ENCODE results near the gene CHRNA9.

CHRNA9 gene

DNA sequence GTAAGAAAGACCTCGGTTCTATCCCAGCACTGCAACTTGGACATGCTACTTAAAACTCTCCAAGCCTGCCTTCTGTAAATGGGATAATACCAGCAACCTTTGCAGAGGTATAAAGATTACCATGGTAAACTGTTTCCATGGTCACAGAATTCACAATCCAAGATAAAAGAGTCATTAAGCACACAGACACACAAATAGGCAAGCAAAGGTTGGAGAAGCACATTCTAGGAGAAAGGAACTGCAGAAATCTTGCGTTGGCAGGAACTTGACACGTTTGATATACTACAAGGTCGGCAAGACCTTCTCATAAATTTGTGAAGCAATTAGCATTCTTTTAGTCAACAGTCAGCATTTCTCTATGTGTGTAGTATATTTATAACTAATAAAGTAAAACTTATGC lies 12.3 kb upstream of the CHRNA9 start:
- Histone ChIP-seq H3K4me3 (ENCODE audit: low read depth in 1 of 5, low read length in 5 of 5) (no peak overlapping the region), H3K27ac (ENCODE audit: low read depth, low read length) (no peak overlapping the region)

DNA sequence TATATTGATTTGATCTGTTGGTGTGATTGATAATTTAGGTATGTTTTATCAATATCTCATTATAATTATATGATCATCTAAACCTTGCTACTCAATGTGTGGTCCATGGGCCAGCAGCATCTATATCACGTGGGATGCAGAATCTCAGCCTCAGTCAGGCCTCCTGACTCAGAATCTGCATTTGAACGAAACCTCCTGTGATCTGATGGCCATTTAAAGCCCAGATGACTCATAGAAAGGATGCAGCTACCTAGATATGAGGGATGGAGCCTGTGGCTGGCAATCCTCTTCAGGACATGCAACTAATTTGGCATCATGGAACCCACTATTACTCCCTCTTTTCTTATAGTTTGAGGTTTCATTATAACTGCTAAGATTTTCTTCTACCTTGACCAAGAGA lies 11.3 kb upstream of the CHRNA9 start:
- H3K9me3 ChIP-seq (ENCODE audit: control insufficient read depth in 5 of 5, low read length in 5 of 5), result no peaks in the 10 kb centered on the region
- no peaks in the 10 kb centered on the region for H3K4me1 ChIP-seq (ENCODE audit: control insufficient read depth in 5 of 5, insufficient read depth in 5 of 5, low read length in 5 of 5)
- no peak overlapping the region for H3K9ac ChIP-seq (ENCODE audit: low read length in 5 of 5)

More for the DNA sequence above, 12.3 kb upstream of the CHRNA9 start:
- Histone ChIP-seq H3K27me3 (ENCODE audit: control insufficient read depth in 5 of 5, insufficient read depth in 4 of 5, low read length in 5 of 5) (no peaks in the 10 kb centered on the region), H3K36me3 (ENCODE audit: control insufficient read depth in 5 of 5, insufficient read depth in 5 of 5, low read length in 5 of 5) (no peaks in the 10 kb centered on the region), H3K9me3 (ENCODE audit: control insufficient read depth in 5 of 5, low read length in 5 of 5) (no peaks in the 10 kb centered on the region), H3K9ac (ENCODE audit: low read length in 5 of 5) (no peak overlapping the region), H3K4me1 (ENCODE audit: control insufficient read depth in 5 of 5, insufficient read depth in 5 of 5, low read length in 5 of 5) (no peaks in the 10 kb centered on the region)

DNA sequence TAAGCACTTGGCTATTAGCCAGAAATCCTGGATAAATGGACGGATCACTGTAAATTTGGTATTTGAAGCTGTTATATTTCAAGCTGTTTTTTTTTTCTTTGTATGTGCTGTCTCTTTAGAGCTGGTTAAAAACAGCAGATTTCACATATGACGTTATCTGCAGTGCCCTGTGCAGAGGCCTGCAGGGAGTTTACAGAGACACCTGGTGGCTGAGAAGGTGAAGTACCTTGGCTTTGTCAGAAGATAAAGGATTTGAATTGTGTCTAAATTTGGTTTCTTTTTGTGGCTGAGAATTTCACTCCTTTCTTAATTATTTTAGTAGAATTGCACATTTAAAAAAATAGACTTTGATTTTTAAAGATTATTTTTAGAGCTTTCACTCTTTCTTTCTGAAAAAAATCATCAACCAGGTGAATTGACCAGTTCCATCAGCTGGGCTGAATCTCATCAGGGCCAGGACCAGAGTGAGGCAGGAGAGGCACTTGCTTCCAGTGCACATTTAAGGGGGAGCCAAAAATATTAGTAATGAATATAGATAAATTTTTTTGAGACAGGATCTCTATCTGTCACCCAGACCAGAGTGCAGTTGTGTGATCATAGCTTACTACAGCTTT lies 9.6 kb upstream of the CHRNA9 start:
- no peak overlapping the region for H3K9ac ChIP-seq (ENCODE audit: low read length in 5 of 5)
- H3K36me3 ChIP-seq (ENCODE audit: control insufficient read depth in 5 of 5, insufficient read depth in 5 of 5, low read length in 5 of 5), result no peaks in the 10 kb centered on the region
- peaks cover 0 to 6% (median 4%) of the 10 kb centered on the region in 5 donors for H3K4me1 ChIP-seq (ENCODE audit: control insufficient read depth in 5 of 5, insufficient read depth in 5 of 5, low read length in 5 of 5)
- H3K27ac ChIP-seq (ENCODE audit: low read depth, low read length), result no peak overlapping the region
- H3K4me3 ChIP-seq (ENCODE audit: low read depth in 1 of 5, low read length in 5 of 5), result no peak overlapping the region
- H3K9me3 ChIP-seq (ENCODE audit: control insufficient read depth in 5 of 5, low read length in 5 of 5), result no peaks in the 10 kb centered on the region
- H3K27me3 ChIP-seq (ENCODE audit: control insufficient read depth in 5 of 5, insufficient read depth in 4 of 5, low read length in 5 of 5), result no peaks in the 10 kb centered on the region

More for the DNA sequence above, 11.3 kb upstream of the CHRNA9 start:
- H3K4me3 ChIP-seq (ENCODE audit: low read depth in 1 of 5, low read length in 5 of 5), result no peak overlapping the region
- H3K27ac ChIP-seq (ENCODE audit: low read depth, low read length), result no peak overlapping the region
- no peaks in the 10 kb centered on the region for H3K36me3 ChIP-seq (ENCODE audit: control insufficient read depth in 5 of 5, insufficient read depth in 5 of 5, low read length in 5 of 5)
- H3K27me3 ChIP-seq (ENCODE audit: control insufficient read depth in 5 of 5, insufficient read depth in 4 of 5, low read length in 5 of 5), result no peaks in the 10 kb centered on the region

DNA sequence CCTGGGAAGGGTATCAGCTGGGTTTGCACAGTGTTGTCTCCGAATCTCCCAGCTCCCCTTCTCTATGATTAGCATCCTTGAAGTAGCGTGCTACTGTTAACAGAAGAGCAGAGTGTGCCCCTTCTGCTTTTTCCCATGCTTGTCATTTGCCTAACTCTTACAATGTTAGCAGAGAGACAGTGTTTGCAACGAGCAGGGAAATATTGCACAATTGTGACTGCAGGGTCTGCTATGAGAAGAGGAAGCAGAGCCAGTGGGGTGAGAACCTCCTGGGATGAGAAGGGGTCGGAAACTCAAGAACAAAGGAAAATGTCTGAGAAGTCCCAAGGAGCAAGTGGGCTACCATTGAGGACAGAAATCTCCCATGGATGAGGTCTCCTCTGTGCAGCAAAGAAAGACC lies 7.8 kb upstream of the CHRNA9 start:
- Histone ChIP-seq H3K9me3 (ENCODE audit: control insufficient read depth in 5 of 5, low read length in 5 of 5) (no peaks in the 10 kb centered on the region), H3K9ac (ENCODE audit: low read length in 5 of 5) (no peak overlapping the region), H3K27ac (ENCODE audit: low read depth, low read length) (no peak overlapping the region), H3K4me1 (ENCODE audit: control insufficient read depth in 5 of 5, insufficient read depth in 5 of 5, low read length in 5 of 5) (peaks cover 0 to 14% (median 13%) of the 10 kb centered on the region in 5 donors), H3K36me3 (ENCODE audit: control insufficient read depth in 5 of 5, insufficient read depth in 5 of 5, low read length in 5 of 5) (no peaks in the 10 kb centered on the region), H3K27me3 (ENCODE audit: control insufficient read depth in 5 of 5, insufficient read depth in 4 of 5, low read length in 5 of 5) (no peaks in the 10 kb centered on the region), H3K4me3 (ENCODE audit: low read depth in 1 of 5, low read length in 5 of 5) (no peak overlapping the region)

DNA sequence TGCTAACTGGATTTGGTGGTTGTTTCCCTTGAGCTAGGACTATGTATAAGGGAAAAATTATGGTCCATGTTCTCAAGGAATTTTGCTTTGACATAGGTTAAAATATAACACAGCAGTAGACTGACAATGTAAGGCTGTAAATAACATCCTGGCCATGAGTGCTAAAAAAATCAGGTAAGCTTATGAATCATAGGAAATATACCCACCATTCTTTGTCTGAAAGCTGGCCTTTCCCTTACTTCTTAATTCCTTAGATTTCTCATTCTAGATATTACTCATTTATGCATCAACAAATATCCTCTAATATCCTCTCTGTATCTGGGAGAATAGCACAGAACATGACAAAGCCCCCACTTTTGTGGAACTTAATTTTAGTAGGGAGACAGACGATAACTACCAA lies 6.8 kb upstream of the CHRNA9 start:
- Histone ChIP-seq H3K9me3 (ENCODE audit: control insufficient read depth in 5 of 5, low read length in 5 of 5) (no peaks in the 10 kb centered on the region), H3K27me3 (ENCODE audit: control insufficient read depth in 5 of 5, insufficient read depth in 4 of 5, low read length in 5 of 5) (no peaks in the 10 kb centered on the region), H3K27ac (ENCODE audit: low read depth, low read length) (no peak overlapping the region), H3K9ac (ENCODE audit: low read length in 5 of 5) (no peak overlapping the region), H3K4me1 (ENCODE audit: control insufficient read depth in 5 of 5, insufficient read depth in 5 of 5, low read length in 5 of 5) (peaks cover 0 to 14% (median 13%) of the 10 kb centered on the region in 5 donors), H3K4me3 (ENCODE audit: low read depth in 1 of 5, low read length in 5 of 5) (no peak overlapping the region), H3K36me3 (ENCODE audit: control insufficient read depth in 5 of 5, insufficient read depth in 5 of 5, low read length in 5 of 5) (no peaks in the 10 kb centered on the region)

DNA sequence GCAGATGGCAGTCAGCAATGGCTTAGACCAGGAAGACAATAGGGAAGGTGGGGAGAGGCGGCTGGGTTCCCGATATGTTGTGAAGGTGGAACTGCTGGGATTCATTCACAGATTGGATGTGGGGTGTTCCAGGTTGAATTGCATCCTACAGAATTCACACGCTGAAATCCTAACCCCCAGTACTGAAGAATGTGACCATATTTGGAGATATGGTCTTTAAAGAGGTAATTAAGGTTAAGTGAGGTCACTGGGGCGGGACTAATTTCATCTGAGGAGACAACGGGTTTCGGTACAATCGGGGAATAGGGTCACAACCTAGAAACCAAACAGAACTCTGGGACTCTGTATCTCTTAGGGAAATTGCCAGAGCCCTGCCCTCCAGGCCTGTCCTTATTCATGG lies 5.3 kb upstream of the CHRNA9 start:
- Histone ChIP-seq H3K36me3 (ENCODE audit: control insufficient read depth in 5 of 5, insufficient read depth in 5 of 5, low read length in 5 of 5) (no peaks in the 10 kb centered on the region), H3K9ac (ENCODE audit: low read length in 5 of 5) (no peak overlapping the region), H3K4me3 (ENCODE audit: low read depth in 1 of 5, low read length in 5 of 5) (no peak overlapping the region), H3K4me1 (ENCODE audit: control insufficient read depth in 5 of 5, insufficient read depth in 5 of 5, low read length in 5 of 5) (peaks cover 0 to 14% (median 13%) of the 10 kb centered on the region in 5 donors), H3K27ac (ENCODE audit: low read depth, low read length) (no peak overlapping the region), H3K9me3 (ENCODE audit: control insufficient read depth in 5 of 5, low read length in 5 of 5) (no peaks in the 10 kb centered on the region), H3K27me3 (ENCODE audit: control insufficient read depth in 5 of 5, insufficient read depth in 4 of 5, low read length in 5 of 5) (no peaks in the 10 kb centered on the region)

DNA sequence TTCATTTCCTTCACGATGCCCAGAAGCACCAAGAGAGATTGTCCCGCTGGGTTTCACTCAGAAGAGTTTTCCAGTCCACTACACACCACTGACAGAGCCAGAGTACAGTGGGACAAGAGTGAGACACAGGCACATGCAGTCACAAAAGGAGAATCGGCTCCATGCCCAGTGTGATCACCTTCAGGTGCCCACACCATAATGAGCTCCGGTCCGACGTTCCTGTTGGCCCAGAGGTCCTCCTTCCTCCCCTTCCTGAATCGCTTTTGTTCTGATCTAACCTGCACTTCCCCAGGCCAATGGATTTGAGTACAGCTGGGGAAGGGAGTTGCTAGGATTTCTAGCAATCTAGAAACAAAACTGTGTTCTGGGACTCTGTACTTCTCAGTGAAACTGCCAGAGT lies 4.6 kb upstream of the CHRNA9 start:
- H3K36me3 ChIP-seq (ENCODE audit: control insufficient read depth in 5 of 5, insufficient read depth in 5 of 5, low read length in 5 of 5), result no peaks in the 10 kb centered on the region
- H3K9me3 ChIP-seq (ENCODE audit: control insufficient read depth in 5 of 5, low read length in 5 of 5), result no peaks in the 10 kb centered on the region
- H3K9ac ChIP-seq (ENCODE audit: low read length in 5 of 5), result peak overlapping the region in 1 of 5 donors; percentile 6
- H3K27ac ChIP-seq (ENCODE audit: low read depth, low read length), result no peak overlapping the region
- no peaks in the 10 kb centered on the region for H3K27me3 ChIP-seq (ENCODE audit: control insufficient read depth in 5 of 5, insufficient read depth in 4 of 5, low read length in 5 of 5)
- H3K4me3 ChIP-seq (ENCODE audit: low read depth in 1 of 5, low read length in 5 of 5), result no peak overlapping the region
- H3K4me1 ChIP-seq (ENCODE audit: control insufficient read depth in 5 of 5, insufficient read depth in 5 of 5, low read length in 5 of 5), result peaks cover 0 to 14% (median 13%) of the 10 kb centered on the region in 5 donors

DNA sequence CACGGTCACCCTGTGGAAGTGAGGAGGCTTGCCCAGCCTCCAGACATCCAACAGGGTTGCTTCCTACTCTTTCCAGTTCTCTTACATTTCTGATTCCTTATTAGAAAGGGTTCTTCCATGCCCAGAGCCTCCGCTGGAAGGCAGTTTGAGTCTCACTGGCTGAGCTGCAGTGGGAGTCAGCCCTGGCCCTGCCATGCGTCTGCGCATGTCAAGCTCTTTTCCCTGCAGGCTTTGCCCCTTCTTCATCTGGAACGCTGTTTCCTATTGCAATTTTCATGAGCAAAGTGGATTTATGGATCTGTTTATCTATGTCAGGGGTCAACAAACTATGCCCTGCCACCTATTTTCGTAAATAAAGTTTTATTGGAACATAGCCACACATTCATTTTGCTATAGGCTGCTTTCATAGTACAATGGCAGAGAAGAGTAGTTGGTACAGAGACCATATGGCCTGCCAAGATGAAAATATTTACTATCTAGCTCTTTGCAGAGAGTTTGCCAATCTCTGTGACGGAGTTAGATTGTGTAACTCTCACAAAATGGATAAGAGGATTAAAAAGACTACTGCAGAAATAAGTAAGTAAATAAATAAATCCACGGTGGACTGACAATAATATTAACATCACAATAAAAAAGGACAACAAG lies 3.9 kb upstream of the CHRNA9 start:
- Histone ChIP-seq H3K27ac (ENCODE audit: low read depth, low read length) (no peak overlapping the region), H3K9ac (ENCODE audit: low read length in 5 of 5) (peak overlapping the region in 1 of 5 donors; percentile 6), H3K36me3 (ENCODE audit: control insufficient read depth in 5 of 5, insufficient read depth in 5 of 5, low read length in 5 of 5) (no peaks in the 10 kb centered on the region), H3K9me3 (ENCODE audit: control insufficient read depth in 5 of 5, low read length in 5 of 5) (no peaks in the 10 kb centered on the region), H3K27me3 (ENCODE audit: control insufficient read depth in 5 of 5, insufficient read depth in 4 of 5, low read length in 5 of 5) (no peaks in the 10 kb centered on the region), H3K4me1 (ENCODE audit: control insufficient read depth in 5 of 5, insufficient read depth in 5 of 5, low read length in 5 of 5) (peaks cover 0 to 14% (median 13%) of the 10 kb centered on the region in 5 donors), H3K4me3 (ENCODE audit: low read depth in 1 of 5, low read length in 5 of 5) (peak overlapping the region in 1 of 5 donors; percentile 42)

DNA sequence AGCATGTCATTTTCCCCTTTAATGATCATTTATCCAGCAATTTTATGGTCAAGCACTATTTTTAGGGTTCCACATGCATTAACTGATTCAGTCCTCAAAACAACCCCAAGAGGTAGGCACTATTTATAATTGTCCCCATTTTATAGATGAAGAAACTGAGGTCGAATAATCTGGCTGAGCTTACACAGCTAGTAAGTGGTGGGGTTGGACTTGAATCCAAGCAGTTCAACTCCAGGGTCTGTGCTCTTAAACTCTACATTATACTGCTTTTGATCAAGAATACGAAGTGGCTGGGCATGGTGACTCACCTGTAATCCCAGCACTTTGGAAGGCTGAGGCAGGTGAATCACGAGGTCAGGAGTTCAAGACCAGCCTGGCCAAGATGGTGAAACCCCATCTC lies 3.2 kb upstream of the CHRNA9 start:
- H3K9me3 ChIP-seq (ENCODE audit: control insufficient read depth in 5 of 5, low read length in 5 of 5), result no peaks in the 10 kb centered on the region
- H3K4me1 ChIP-seq (ENCODE audit: control insufficient read depth in 5 of 5, insufficient read depth in 5 of 5, low read length in 5 of 5), result peaks cover 0 to 14% (median 13%) of the 10 kb centered on the region in 5 donors
- no peaks in the 10 kb centered on the region for H3K27me3 ChIP-seq (ENCODE audit: control insufficient read depth in 5 of 5, insufficient read depth in 4 of 5, low read length in 5 of 5)
- H3K36me3 ChIP-seq (ENCODE audit: control insufficient read depth in 5 of 5, insufficient read depth in 5 of 5, low read length in 5 of 5), result no peaks in the 10 kb centered on the region
- H3K27ac ChIP-seq (ENCODE audit: low read depth, low read length), result no peak overlapping the region
- no peak overlapping the region for H3K9ac ChIP-seq (ENCODE audit: low read length in 5 of 5)
- no peak overlapping the region for H3K4me3 ChIP-seq (ENCODE audit: low read depth in 1 of 5, low read length in 5 of 5)

DNA sequence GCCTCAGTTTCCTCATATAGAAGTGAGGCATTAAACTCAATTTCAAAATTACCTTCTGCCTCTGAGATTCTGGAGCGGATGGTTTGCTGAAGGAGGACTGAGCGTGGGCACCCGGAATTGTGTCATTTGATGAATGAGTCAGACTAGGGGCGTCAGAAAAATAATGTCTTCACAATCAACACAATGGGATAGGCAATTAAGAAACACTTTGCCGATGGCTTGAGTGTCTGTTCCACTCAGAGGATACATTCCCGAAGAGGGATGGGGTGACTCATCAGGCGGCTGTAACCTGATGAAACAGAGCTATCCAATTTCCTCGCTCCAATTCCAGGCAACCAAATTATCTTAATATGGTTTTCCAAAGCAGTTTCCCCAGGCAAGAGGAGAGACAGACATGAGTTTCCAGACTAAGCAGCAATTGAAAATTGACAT lies 1.2 kb upstream of the CHRNA9 start:
- no peaks in the 10 kb centered on the region for H3K9me3 ChIP-seq (ENCODE audit: control insufficient read depth in 5 of 5, low read length in 5 of 5)
- H3K4me3 ChIP-seq (ENCODE audit: low read depth in 1 of 5, low read length in 5 of 5), result no peak overlapping the region
- H3K9ac ChIP-seq (ENCODE audit: low read length in 5 of 5), result no peak overlapping the region
- H3K27me3 ChIP-seq (ENCODE audit: control insufficient read depth in 5 of 5, insufficient read depth in 4 of 5, low read length in 5 of 5), result no peaks in the 10 kb centered on the region
- H3K27ac ChIP-seq (ENCODE audit: low read depth, low read length), result no peak overlapping the region
- peaks cover 0 to 14% (median 13%) of the 10 kb centered on the region in 5 donors for H3K4me1 ChIP-seq (ENCODE audit: control insufficient read depth in 5 of 5, insufficient read depth in 5 of 5, low read length in 5 of 5)
- H3K36me3 ChIP-seq (ENCODE audit: control insufficient read depth in 5 of 5, insufficient read depth in 5 of 5, low read length in 5 of 5), result no peaks in the 10 kb centered on the region
